Memory B cell (primary cell): Measurements from ENCODE around the gene BLM.

Experiments used
- ATAC-seq: fragments of 150-1000 bp; cut with Tn5 transposase; 2 replicates; pipeline ENCODE4 v1.10.0; 2021; ENCODE audit warnings: low read depth, mild to moderate bottlenecking, moderate library complexity
- DNase-seq, 2 donors: peaks; one replicate each; pipeline ENCODE4 v3.0.0; 2022; ENCODE audit warnings: low spot score in 2 of 2
- H3K27ac Mint-ChIP-seq: one replicate; pipeline ENCODE4 v1.8.0; 2022; ENCODE audit warnings: mild to moderate bottlenecking, moderate library complexity, mixed read lengths
- H3K27me3 Mint-ChIP-seq: one replicate; pipeline ENCODE4 v1.8.0; 2022; ENCODE audit warnings: mixed read lengths
- H3K36me3 Mint-ChIP-seq: one replicate; pipeline ENCODE4 v1.8.0; 2022; ENCODE audit warnings: mild to moderate bottlenecking, mixed read lengths
- H3K4me1 Mint-ChIP-seq: one replicate; pipeline ENCODE4 v1.8.0; 2022; ENCODE audit warnings: mixed read lengths
- H3K4me3 Mint-ChIP-seq: one replicate; pipeline ENCODE4 v1.8.0; 2022; ENCODE audit warnings: mild to moderate bottlenecking, moderate library complexity, mixed read lengths
- H3K9me3 Mint-ChIP-seq: one replicate; pipeline ENCODE4 v1.8.0; 2022; ENCODE audit warnings: mixed read lengths

BLM gene

GRCh38 chr15:90763366-90764099 lies 46.4 kb downstream of the BLM start:
- DNase-seq, result no peak
- Mint-ChIP-seq H3K27ac (no peak overlapping the region), H3K9me3 (no peaks in the 10 kb centered on the region), H3K27me3 (no peaks in the 10 kb centered on the region), H3K4me1 (peaks cover 3% of the 10 kb centered on the region), H3K4me3 (no peak overlapping the region), H3K36me3 (peaks cover 18% of the 10 kb centered on the region)
- no peak for ATAC-seq

- H3K27ac Mint-ChIP-seq, result no peak overlapping the region
- no peak for ATAC-seq
Observed at GRCh38 chr15:90765531-90765930, 48.4 kb downstream of the BLM start.

GRCh38 chr15:90765966-90766365 lies 48.8 kb downstream of the BLM start:
- no peak overlapping the region for H3K27ac Mint-ChIP-seq
- peaks cover 3% of the 10 kb centered on the region for H3K4me1 Mint-ChIP-seq
- no peak for ATAC-seq
- no peaks in the 10 kb centered on the region for H3K27me3 Mint-ChIP-seq
- no peak for DNase-seq
- no peak overlapping the region for H3K4me3 Mint-ChIP-seq
- H3K36me3 Mint-ChIP-seq, result peaks cover 14% of the 10 kb centered on the region
- no peaks in the 10 kb centered on the region for H3K9me3 Mint-ChIP-seq

More at GRCh38 chr15:90765531-90765930, 48.4 kb downstream of the BLM start:
- Mint-ChIP-seq H3K9me3 (no peaks in the 10 kb centered on the region), H3K27me3 (no peaks in the 10 kb centered on the region), H3K4me3 (no peak overlapping the region), H3K36me3 (peaks cover 18% of the 10 kb centered on the region), H3K4me1 (peaks cover 3% of the 10 kb centered on the region)
- no peak for DNase-seq

GRCh38 chr15:90769375-90769774 lies 52.2 kb downstream of the BLM start:
- H3K27me3 Mint-ChIP-seq, result no peaks in the 10 kb centered on the region
- DNase-seq (no peak), ATAC-seq (no peak)
- H3K9me3 Mint-ChIP-seq, result no peaks in the 10 kb centered on the region
- peaks cover 10% of the 10 kb centered on the region for H3K36me3 Mint-ChIP-seq
- no peak overlapping the region for H3K27ac Mint-ChIP-seq
- no peaks in the 10 kb centered on the region for H3K4me1 Mint-ChIP-seq
- H3K4me3 Mint-ChIP-seq, result no peak overlapping the region

- Mint-ChIP-seq H3K4me1 (peaks cover 6% of the 10 kb centered on the region), H3K9me3 (no peaks in the 10 kb centered on the region), H3K27me3 (no peaks in the 10 kb centered on the region), H3K27ac (no peak overlapping the region), H3K4me3 (no peak overlapping the region), H3K36me3 (peaks cover 12% of the 10 kb centered on the region)
- ATAC-seq, result no peak
- no peak for DNase-seq
Observed at GRCh38 chr15:90773485-90773884, 56.3 kb downstream of the BLM start.

- ATAC-seq, result no peak
- H3K4me1 Mint-ChIP-seq, result peaks cover 8% of the 10 kb centered on the region
- no peak overlapping the region for H3K4me3 Mint-ChIP-seq
Observed at GRCh38 chr15:90774731-90775514, 57.8 kb downstream of the BLM start.

GRCh38 chr15:90780916-90781315 lies 63.8 kb downstream of the BLM start:
- Mint-ChIP-seq H3K27ac (peak overlapping the region; percentile 5), H3K4me1 (peaks cover 11% of the 10 kb centered on the region), H3K9me3 (peaks cover 2% of the 10 kb centered on the region), H3K27me3 (no peaks in the 10 kb centered on the region), H3K4me3 (peak overlapping the region; percentile 50), H3K36me3 (peaks cover 10% of the 10 kb centered on the region)
- DNase-seq, result no peak
- peak; percentile 47 for ATAC-seq

More at GRCh38 chr15:90774731-90775514, 57.8 kb downstream of the BLM start:
- peaks cover 15% of the 10 kb centered on the region for H3K36me3 Mint-ChIP-seq
- H3K9me3 Mint-ChIP-seq, result no peaks in the 10 kb centered on the region
- no peaks in the 10 kb centered on the region for H3K27me3 Mint-ChIP-seq
- DNase-seq, result no peak
- no peak overlapping the region for H3K27ac Mint-ChIP-seq

GRCh38 chr15:90782442-90782841 lies 65.3 kb downstream of the BLM start:
- no peak overlapping the region for H3K4me3 Mint-ChIP-seq
- H3K4me1 Mint-ChIP-seq, result peaks cover 21% of the 10 kb centered on the region
- no peaks in the 10 kb centered on the region for H3K27me3 Mint-ChIP-seq
- H3K36me3 Mint-ChIP-seq, result peaks cover 8% of the 10 kb centered on the region
- peak overlapping the region; percentile 3 for H3K27ac Mint-ChIP-seq
- DNase-seq (no peak), ATAC-seq (no peak)
- H3K9me3 Mint-ChIP-seq, result peaks cover 2% of the 10 kb centered on the region

- Mint-ChIP-seq H3K9me3 (no peaks in the 10 kb centered on the region), H3K4me1 (peaks cover 13% of the 10 kb centered on the region), H3K36me3 (peaks cover 10% of the 10 kb centered on the region), H3K4me3 (no peak overlapping the region), H3K27ac (no peak overlapping the region), H3K27me3 (no peaks in the 10 kb centered on the region)
- ATAC-seq (no peak), DNase-seq (no peak)
Observed at GRCh38 chr15:90787881-90788280, 70.7 kb downstream of the BLM start.

GRCh38 chr15:90789462-90789861 lies 72.3 kb downstream of the BLM start:
- H3K27ac Mint-ChIP-seq, result no peak overlapping the region
- no peak for ATAC-seq
- no peak for DNase-seq
- H3K36me3 Mint-ChIP-seq, result peaks cover 12% of the 10 kb centered on the region
- no peaks in the 10 kb centered on the region for H3K27me3 Mint-ChIP-seq
- H3K4me1 Mint-ChIP-seq, result peaks cover 13% of the 10 kb centered on the region
- no peaks in the 10 kb centered on the region for H3K9me3 Mint-ChIP-seq
- H3K4me3 Mint-ChIP-seq, result no peak overlapping the region

GRCh38 chr15:90790057-90790456 lies 72.9 kb downstream of the BLM start:
- Mint-ChIP-seq H3K9me3 (no peaks in the 10 kb centered on the region), H3K36me3 (peaks cover 12% of the 10 kb centered on the region), H3K4me3 (no peak overlapping the region), H3K4me1 (peaks cover 13% of the 10 kb centered on the region), H3K27me3 (no peaks in the 10 kb centered on the region), H3K27ac (no peak overlapping the region)
- ATAC-seq (no peak), DNase-seq (no peak)

- ATAC-seq, result no peak
- Mint-ChIP-seq H3K36me3 (peaks cover 13% of the 10 kb centered on the region), H3K27me3 (no peaks in the 10 kb centered on the region), H3K9me3 (no peaks in the 10 kb centered on the region), H3K4me1 (peaks cover 13% of the 10 kb centered on the region), H3K27ac (no peak overlapping the region), H3K4me3 (no peak overlapping the region)
- DNase-seq, result no peak
Observed at GRCh38 chr15:90790561-90790960, 73.4 kb downstream of the BLM start.

GRCh38 chr15:90794538-90794937 lies 77.4 kb downstream of the BLM start:
- H3K36me3 Mint-ChIP-seq, result peaks cover 28% of the 10 kb centered on the region
- H3K4me3 Mint-ChIP-seq, result no peak overlapping the region

GRCh38 chr15:90799639-90800170 lies 82.6 kb downstream of the BLM start:
- peaks cover 8% of the 10 kb centered on the region for H3K4me1 Mint-ChIP-seq
- peak overlapping the region; percentile 12 for H3K27ac Mint-ChIP-seq
- H3K36me3 Mint-ChIP-seq, result peaks cover 27% of the 10 kb centered on the region
- ATAC-seq (no peak), DNase-seq (no peak)
- H3K27me3 Mint-ChIP-seq, result no peaks in the 10 kb centered on the region
- H3K4me3 Mint-ChIP-seq, result no peak overlapping the region
- H3K9me3 Mint-ChIP-seq, result no peaks in the 10 kb centered on the region

More at GRCh38 chr15:90794538-90794937, 77.4 kb downstream of the BLM start:
- Mint-ChIP-seq H3K27me3 (no peaks in the 10 kb centered on the region), H3K27ac (no peak overlapping the region), H3K4me1 (peaks cover 6% of the 10 kb centered on the region), H3K9me3 (no peaks in the 10 kb centered on the region)
- no peak for DNase-seq
- ATAC-seq, result no peak
